ENCODE results near the gene DYNC1LI2. TPM values are rescaled to one million over a fixed set of nuclear protein-coding genes. Genes with fewer than 3 reads are reported as not detected.

The DYNC1LI2 gene
- total RNA-seq, 4 donors from 2014 or later = 167 to 337 (median 206) TPM

DNA sequence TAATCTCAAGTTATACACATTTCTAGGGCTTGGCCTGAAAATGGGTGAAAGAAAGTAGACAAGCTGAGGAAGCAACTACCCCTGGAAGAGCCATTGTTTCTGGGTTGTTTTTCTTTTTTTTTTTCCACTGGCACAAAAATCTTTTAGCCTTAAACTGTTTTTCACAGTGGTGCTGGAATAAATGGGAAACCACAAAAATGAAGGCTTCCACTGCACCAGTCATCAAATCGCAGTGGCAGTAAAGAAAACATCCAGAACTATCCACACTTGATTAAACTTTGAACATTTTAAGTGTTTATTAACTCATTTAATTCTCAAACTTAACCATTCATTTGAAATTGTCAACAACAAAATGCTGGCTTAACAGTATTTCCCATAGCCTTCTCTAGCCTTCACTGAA lies 69.1 kb downstream of the DYNC1LI2 start:
- DNase-seq = no peak
- no peaks in the 10 kb centered on the region for H3K27me3 ChIP-seq

GRCh38 chr16:66681676-66682075 lies 69.7 kb downstream of the DYNC1LI2 start:
- Histone ChIP-seq H3K4me1 (peaks cover 0 to 4% (median 0%) of the 10 kb centered on the region in 4 donors), H3K27me3 (no peaks in the 10 kb centered on the region), H3K36me3 (no peaks in the 10 kb centered on the region), H3K9me3 (no peaks in the 10 kb centered on the region), H3K27ac (no peak overlapping the region), H3K4me3 (no peak overlapping the region)
- no peak for TF ChIP-seq POLR2A (IDR thresholded peaks at IDR 0.05)
- no peak for TF ChIP-seq CTCF (IDR thresholded peaks at IDR 0.05)
- DNase-seq = peak in 1 of 3 donors; percentile 52

More for the DNA sequence above, 69.1 kb downstream of the DYNC1LI2 start:
- TF ChIP-seq POLR2A (IDR thresholded peaks at IDR 0.05) (no peak), CTCF (IDR thresholded peaks at IDR 0.05) (no peak)
- H3K9me3 ChIP-seq = no peaks in the 10 kb centered on the region
- H3K27ac ChIP-seq = no peak overlapping the region
- H3K4me3 ChIP-seq = no peak overlapping the region
- H3K4me1 ChIP-seq = no peaks in the 10 kb centered on the region
- no peaks in the 10 kb centered on the region for H3K36me3 ChIP-seq

GRCh38 chr16:66678337-66678736 lies 73.1 kb downstream of the DYNC1LI2 start:
- Histone ChIP-seq H3K4me3 (no peak overlapping the region), H3K9me3 (no peaks in the 10 kb centered on the region), H3K4me1 (peaks cover 0 to 4% (median 0%) of the 10 kb centered on the region in 4 donors), H3K27ac (no peak overlapping the region), H3K27me3 (no peaks in the 10 kb centered on the region), H3K36me3 (no peaks in the 10 kb centered on the region)
- TF ChIP-seq POLR2A (IDR thresholded peaks at IDR 0.05) (no peak), CTCF (IDR thresholded peaks at IDR 0.05) (no peak)
- no peak for DNase-seq

DNA sequence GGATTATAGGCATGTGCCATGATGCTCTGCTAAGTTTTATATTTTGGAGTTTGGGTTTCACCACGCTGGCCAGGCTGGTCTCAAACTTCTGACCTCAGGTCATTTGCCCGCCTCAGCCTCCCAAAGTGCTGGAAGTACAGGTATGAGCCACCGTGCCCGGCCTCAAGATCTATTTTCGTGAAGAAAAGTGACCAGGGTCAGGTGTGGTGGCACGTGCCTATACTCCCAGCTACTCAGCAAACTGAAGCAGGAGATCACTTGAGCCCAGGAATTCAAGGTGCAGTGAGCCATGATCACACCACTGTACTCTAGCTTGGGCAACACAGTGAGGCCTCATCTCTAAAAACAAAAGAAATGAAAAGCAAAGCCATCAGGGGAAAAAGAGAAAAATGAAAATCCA lies 73.6 kb downstream of the DYNC1LI2 start:
- H3K27me3 ChIP-seq = no peaks in the 10 kb centered on the region
- H3K27ac ChIP-seq = no peak overlapping the region
- peaks cover 0 to 4% (median 0%) of the 10 kb centered on the region in 4 donors for H3K4me1 ChIP-seq
- H3K36me3 ChIP-seq = no peaks in the 10 kb centered on the region
- H3K4me3 ChIP-seq = no peak overlapping the region
- H3K9me3 ChIP-seq = no peaks in the 10 kb centered on the region
- DNase-seq = peak in 1 of 3 donors; percentile 8
- TF ChIP-seq CTCF (IDR thresholded peaks at IDR 0.05) = no peak
- no peak for TF ChIP-seq POLR2A (IDR thresholded peaks at IDR 0.05)

- no peak overlapping the region for H3K4me3 ChIP-seq
- no peak for DNase-seq
Observed at GRCh38 chr16:66677179-66677578, 74.2 kb downstream of the DYNC1LI2 start.

More at GRCh38 chr16:66677179-66677578, 74.2 kb downstream of the DYNC1LI2 start:
- Histone ChIP-seq H3K36me3 (no peaks in the 10 kb centered on the region), H3K27ac (no peak overlapping the region), H3K27me3 (no peaks in the 10 kb centered on the region), H3K9me3 (no peaks in the 10 kb centered on the region), H3K4me1 (peaks cover 0 to 4% (median 0%) of the 10 kb centered on the region in 4 donors)
- TF ChIP-seq CTCF (IDR thresholded peaks at IDR 0.05) (no peak), POLR2A (IDR thresholded peaks at IDR 0.05) (no peak)
